Breast epithelium (tissue), 3 donors: ENCODE measurements around the gene E4F1.
"Not testable (repeated sequence)": the region's sequence is repeated elsewhere in the genome, so short reads cannot be mapped to it uniquely, and the experiment has no call there.

Source experiments
- CTCF ChIP-seq, 3 donors: fragments of 450-650 bp; IDR thresholded peaks; one replicate each; pipeline ENCODE4 v1.5.1; 2016 to 2017; ENCODE audit warnings: antibody characterized with exemption in 3 of 3, mild to moderate bottlenecking in 3 of 3, moderate library complexity in 3 of 3
- POLR2A ChIP-seq: fragments of 450-650 bp; IDR thresholded peaks from one replicate; pipeline ENCODE4 v1.6.1; 2016; ENCODE audit warnings: antibody characterized with exemption, mild to moderate bottlenecking, moderate library complexity
- POLR2AphosphoS5 ChIP-seq, 3 donors: sonication (generic); formaldehyde crosslinking; IDR thresholded peaks; one replicate each; pipeline ENCODE4 v1.6.1; 2017; ENCODE audit warnings: antibody characterized with exemption in 3 of 3

GRCh38 chr16:2240331-2240730 is 16.9 kb downstream of the E4F1 start:
- not testable (repeated sequence) for TF ChIP-seq CTCF (IDR thresholded peaks at IDR 0.05); POLR2A; POLR2AphosphoS5 (IDR thresholded peaks at IDR 0.05)
